BE2C (cell line): ENCODE data around the gene MYO7B.

Experiments
- DNase-seq: peaks from one replicate; pipeline ENCODE4 v3.0.0-alpha.2; 2020
- H3K27me3 ChIP-seq: fragments of 250-450 bp; sonication (Bioruptor Pico); 2 replicates; pipeline ENCODE4 v1.5.1; 2020; ENCODE audit warnings: mild to moderate bottlenecking
- H3K36me3 ChIP-seq: fragments of 250-450 bp; sonication (Bioruptor Pico); 2 replicates; pipeline ENCODE4 v1.5.1; 2020; ENCODE audit warnings: mild to moderate bottlenecking
- H3K4me1 ChIP-seq: fragments of 250-450 bp; sonication (Bioruptor Pico); 2 replicates; pipeline ENCODE4 v1.5.1; 2020
- H3K4me3 ChIP-seq: 2 replicates; pipeline ENCODE4 v1.5.1; 2011; ENCODE audit warnings: low read depth, low read length
- H3K9me3 ChIP-seq: fragments of 250-450 bp; sonication (Bioruptor Pico); 2 replicates; pipeline ENCODE4 v1.5.1; 2020
- CTCF ChIP-seq: IDR thresholded peaks from 2 replicates; pipeline ENCODE4 v1.5.1; 2012; ENCODE audit warnings: mild to moderate bottlenecking, low read depth, low read length

Gene MYO7B

DNA sequence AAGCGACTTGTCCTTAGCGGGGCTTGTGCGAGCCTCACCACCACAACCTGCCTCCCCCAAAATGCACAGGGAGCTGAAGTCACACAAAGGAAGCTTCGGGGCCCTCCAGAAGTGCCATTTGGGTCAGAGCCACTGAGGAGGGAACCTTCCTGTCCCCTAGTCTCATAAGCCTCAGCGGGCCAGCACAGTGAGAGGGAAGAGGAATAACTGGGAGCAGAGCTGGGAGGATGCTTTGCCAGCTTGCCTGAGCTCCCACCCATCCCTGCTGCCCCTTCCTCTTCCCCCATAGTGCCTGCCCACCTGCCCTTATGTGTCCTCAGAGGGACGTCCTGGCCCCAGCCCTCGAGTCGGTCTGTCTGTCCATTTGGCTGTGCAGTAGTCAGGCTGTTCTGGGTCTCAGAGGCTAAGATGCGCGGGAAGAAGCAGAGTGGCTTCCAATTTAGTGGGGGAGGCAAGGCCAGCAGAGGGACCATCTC lies 58.7 kb downstream of the MYO7B start:
- TF ChIP-seq CTCF, result no peak
- Histone ChIP-seq H3K4me1 (no peaks in the 10 kb centered on the region), H3K36me3 (no peaks in the 10 kb centered on the region), H3K27me3 (no peaks in the 10 kb centered on the region), H3K9me3 (no peaks in the 10 kb centered on the region), H3K4me3 (no peak overlapping the region)
- no peak for DNase-seq

GRCh38 chr2:127596311-127597045 lies 61.0 kb downstream of the MYO7B start:
- DNase-seq, result no peak
- Histone ChIP-seq H3K36me3 (no peaks in the 10 kb centered on the region), H3K9me3 (no peaks in the 10 kb centered on the region), H3K27me3 (no peaks in the 10 kb centered on the region), H3K4me3 (no peak overlapping the region), H3K4me1 (no peaks in the 10 kb centered on the region)
- no peak for TF ChIP-seq CTCF

- H3K9me3 ChIP-seq, result no peaks in the 10 kb centered on the region
- no peaks in the 10 kb centered on the region for H3K36me3 ChIP-seq
- no peak for TF ChIP-seq CTCF
- no peak for DNase-seq
- no peaks in the 10 kb centered on the region for H3K4me1 ChIP-seq
- H3K4me3 ChIP-seq, result no peak overlapping the region
- no peaks in the 10 kb centered on the region for H3K27me3 ChIP-seq
Measured at GRCh38 chr2:127597046-127597983, 61.8 kb downstream of the MYO7B start.

DNA sequence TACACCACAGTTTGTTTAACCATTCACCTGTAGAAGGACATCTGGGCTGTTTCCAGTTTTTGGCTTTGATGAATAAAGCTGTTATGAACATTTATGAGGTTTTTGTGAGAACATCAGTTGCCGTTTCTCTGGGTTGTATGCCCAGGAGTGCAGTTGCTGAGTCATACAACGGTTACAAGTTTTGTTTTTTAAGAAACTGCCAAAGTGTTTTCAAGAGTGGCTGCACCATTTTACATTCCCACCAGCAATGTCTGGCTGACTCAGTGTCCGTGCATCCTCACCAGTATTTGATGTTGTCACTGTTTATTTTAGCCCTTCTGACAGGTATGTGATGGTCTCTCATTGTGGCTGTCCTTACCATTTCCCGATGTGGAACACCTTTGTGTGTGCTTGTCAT lies 62.5 kb downstream of the MYO7B start:
- TF ChIP-seq CTCF, result no peak
- Histone ChIP-seq H3K27me3 (no peaks in the 10 kb centered on the region), H3K36me3 (no peaks in the 10 kb centered on the region), H3K9me3 (no peaks in the 10 kb centered on the region), H3K4me3 (no peak overlapping the region), H3K4me1 (no peaks in the 10 kb centered on the region)
- DNase-seq, result no peak

GRCh38 chr2:127598711-127599110 lies 63.2 kb downstream of the MYO7B start:
- no peaks in the 10 kb centered on the region for H3K36me3 ChIP-seq
- H3K27me3 ChIP-seq, result no peaks in the 10 kb centered on the region
- no peaks in the 10 kb centered on the region for H3K9me3 ChIP-seq
- TF ChIP-seq CTCF, result no peak
- H3K4me1 ChIP-seq, result no peaks in the 10 kb centered on the region
- no peak overlapping the region for H3K4me3 ChIP-seq
- no peak for DNase-seq

DNA sequence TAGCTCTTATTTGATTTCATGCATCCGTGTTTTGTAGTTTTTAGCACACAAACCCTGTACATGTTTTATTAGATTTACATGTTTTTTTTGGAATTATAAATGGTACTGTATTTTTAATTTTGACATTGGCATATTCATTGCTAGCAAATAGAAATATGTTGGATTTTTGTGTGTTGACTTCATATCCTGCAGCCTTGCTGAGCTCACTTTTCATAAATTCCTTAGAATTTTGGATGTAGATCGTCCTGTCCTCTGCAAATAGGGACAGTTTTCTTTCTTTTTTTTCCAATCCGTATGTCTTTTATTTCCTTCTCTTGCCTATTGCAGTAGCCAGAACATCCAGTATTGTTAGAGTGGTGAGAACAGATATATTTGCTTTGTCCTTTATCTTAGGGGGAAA lies 63.7 kb downstream of the MYO7B start:
- H3K4me1 ChIP-seq, result no peaks in the 10 kb centered on the region
- H3K27me3 ChIP-seq, result no peaks in the 10 kb centered on the region
- no peaks in the 10 kb centered on the region for H3K9me3 ChIP-seq
- H3K36me3 ChIP-seq, result no peaks in the 10 kb centered on the region
- DNase-seq, result no peak
- no peak overlapping the region for H3K4me3 ChIP-seq
- no peak for TF ChIP-seq CTCF
